NCI-H226 (cell line): Measurements from ENCODE around the gene PYDC1.
"Not testable (repeated sequence)": the region's sequence is repeated elsewhere in the genome, so short reads cannot be mapped to it uniquely, and the experiment has no call there.

Experiments used
- DNase-seq: peaks from one replicate; pipeline ENCODE4 v3.0.0-alpha.2; 2015

Gene PYDC1

DNA sequence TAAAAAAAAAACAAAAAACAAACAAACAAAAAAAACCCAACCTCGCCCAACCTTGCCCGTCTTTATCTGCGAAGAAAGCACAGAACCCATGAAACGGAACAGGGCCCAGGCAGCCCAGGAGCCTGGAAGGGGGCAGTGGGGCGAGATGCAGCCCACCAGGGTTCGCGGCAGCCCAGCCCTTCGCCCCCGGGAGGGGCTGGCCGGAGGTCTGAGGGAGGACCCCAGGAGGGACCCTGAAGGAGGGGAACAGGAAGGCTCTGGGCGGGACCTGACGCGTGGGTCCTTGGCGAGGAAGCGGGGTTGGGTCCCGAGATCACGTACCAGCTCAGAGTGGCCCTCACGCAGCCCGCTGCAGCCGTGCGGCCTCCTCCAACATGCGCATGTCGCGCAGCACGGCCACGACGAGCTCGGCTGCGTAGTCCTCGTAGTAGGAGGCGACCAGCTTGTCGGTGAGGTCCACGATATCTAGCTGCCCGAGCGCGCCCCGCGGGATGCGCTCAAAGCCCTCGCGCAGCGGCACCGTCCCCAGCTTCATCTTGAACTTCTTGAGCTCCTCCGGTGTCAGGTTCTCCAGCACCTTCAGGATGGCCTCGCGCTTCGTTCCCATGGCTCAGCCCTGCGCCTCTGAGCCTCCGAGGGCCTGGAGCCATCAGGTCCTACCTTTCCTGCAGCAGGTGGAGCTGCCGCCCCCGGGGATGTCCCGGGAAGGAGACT, at the start of gene PYDC1:
Gene PYDC1 (minus strand): TSS at position 714 of the 714 bp plus-strand sequence. CDS start 107 bp downstream, at position 607.
- DNase-seq, result no peak

DNA sequence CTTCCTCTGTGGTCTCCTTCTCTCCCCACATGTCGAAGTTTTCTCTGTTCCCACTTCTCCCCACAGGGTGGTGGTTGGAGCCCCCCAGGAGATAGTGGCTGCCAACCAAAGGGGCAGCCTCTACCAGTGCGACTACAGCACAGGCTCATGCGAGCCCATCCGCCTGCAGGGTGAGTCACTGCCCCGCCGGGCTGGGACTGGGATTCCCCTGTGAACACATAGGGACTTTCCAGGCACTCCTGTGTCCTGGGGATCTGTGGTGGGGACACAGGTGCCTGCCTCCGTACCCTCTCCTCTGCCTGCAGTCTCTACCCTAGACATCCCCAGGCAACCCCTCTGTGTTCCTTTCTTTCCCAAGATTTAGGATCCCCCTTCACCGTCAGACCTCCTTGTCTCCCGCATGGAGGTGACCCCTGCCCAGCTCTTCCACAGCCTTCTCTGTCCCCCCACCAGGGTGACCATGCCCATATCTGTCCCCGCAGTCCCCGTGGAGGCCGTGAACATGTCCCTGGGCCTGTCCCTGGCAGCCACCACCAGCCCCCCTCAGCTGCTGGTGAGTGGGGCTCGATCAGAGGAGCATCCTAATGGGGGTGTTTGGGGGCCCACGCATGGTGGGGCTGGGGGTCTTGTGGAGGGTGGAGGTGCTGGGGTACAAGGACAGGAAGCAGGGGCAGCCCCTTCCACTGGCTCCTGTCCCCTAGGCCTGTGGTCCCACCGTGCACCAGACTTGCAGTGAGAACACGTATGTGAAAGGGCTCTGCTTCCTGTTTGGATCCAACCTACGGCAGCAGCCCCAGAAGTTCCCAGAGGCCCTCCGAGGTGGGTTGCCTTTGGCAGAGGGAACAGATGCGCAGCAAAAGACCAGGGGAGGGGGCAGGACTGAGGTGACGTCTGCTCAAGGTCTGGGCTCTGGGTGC, 48.7 kb upstream of the PYDC1 start:
- peak; percentile 82 for DNase-seq

DNA sequence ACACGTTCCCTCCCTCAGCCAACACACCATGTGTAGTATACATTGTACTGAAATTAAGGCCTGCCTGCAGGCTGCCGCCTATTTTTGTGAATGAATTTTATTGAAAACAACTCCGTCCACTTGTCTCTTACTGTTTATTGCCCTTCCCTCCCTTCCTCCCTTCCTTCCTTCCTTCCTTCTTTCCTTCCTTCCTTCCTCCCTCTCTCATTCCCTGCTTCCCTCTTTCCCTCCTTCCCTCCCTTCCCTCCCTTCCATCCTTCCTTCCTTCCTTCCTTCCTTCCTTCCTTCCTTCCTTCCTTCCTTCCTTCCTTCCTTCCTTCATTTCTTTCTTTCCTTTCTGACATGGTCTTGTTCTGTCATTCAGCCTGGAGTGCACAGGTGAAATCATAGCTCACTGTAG, 45.1 kb upstream of the PYDC1 start:
- DNase-seq, result no peak

DNA sequence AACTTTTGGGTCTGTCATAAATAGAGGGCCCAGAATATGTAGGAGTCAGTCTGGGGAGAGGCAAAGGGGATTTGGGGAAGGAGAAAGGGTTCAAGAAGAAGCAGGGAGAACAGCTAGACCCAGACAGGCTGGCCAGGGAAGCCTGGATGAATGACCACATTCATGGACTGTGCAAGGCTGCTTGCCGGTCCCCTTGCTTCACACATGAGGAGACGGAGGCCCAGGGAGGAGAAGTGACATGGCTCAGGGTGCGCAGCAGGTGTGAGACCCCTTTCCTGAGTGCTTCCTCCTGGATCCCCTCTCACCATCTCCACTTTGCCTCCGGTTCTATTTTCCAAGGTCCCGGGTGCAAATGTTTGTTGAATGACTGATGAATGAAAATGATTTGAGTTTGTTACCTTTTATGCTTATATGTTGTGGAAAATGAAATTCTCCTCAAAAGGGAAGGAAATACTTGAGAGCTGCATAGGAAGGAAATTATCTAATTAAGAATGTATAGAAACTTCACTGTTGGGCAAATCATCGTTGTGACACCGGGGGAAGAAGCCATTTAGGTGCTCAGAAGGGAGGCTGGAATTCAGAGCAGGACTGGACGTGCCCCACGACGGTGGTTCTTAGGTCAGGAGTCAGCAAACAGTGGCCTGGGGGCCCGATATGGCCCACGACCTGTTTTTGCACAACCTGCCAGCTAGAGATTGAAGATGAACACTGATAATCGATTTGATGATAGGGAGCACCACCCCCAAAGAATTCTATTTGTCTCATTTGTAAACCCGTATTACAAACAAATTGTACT, 43.4 kb upstream of the PYDC1 start:
- no peak for DNase-seq

DNA sequence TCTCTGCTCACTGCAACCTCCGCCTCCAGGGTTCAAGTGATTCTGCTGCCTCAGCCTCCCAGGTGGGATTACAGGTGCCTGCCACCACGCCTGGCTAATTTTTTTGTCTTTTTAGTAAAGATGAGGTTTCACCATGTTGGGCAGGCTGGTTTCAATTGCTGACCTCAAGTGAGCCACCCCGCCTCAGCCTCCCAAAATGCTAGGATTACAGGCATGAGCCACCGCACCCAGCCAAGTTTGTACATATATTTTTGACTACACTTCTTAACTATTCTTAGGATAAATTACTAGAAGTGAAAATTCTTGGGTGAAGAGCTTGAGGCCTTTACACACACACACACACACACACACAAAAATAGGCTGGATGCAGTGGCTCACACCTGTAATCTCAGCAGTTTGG, 41.4 kb upstream of the PYDC1 start:
- DNase-seq, result no peak

DNA sequence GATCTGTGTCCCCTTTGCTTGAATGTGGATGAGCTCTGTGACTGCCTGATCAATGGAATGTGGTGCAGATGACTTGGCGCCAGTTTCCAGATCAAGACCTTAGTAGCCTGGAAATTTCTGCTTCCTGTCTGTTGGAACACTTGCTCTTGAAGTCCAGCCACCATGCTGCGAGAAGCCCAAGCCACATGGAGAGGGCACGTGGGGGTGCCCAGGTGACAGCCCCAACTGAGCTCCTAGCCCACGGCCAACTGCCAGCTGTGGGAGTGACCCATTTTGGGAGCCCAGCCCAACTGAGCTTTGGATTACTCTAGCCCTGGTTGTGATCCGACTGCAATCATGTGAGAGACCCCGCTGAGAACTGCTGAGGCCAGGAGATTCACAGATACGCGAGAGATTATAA, 39.5 kb upstream of the PYDC1 start:
- no peak for DNase-seq

DNA sequence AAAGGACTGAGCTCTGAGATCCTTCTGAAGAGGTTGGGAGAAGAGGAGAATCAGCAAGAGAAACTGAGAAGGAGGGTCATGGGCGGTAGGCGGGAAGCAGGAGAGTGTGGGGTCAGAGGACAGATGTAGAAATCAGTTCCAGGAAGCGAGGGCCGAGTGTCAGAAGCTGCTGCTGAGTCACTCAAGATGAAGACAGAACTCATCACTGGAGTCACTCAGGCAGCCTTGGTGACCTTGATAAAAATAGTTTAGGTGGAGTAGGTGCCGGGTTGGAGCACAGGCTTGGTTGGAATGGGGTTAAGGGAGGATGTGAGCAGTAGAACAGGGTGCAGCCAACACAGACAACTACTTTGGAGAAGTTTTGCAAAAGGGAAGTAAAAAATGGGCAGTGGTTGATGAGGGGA, 36.7 kb upstream of the PYDC1 start:
- no peak for DNase-seq

DNA sequence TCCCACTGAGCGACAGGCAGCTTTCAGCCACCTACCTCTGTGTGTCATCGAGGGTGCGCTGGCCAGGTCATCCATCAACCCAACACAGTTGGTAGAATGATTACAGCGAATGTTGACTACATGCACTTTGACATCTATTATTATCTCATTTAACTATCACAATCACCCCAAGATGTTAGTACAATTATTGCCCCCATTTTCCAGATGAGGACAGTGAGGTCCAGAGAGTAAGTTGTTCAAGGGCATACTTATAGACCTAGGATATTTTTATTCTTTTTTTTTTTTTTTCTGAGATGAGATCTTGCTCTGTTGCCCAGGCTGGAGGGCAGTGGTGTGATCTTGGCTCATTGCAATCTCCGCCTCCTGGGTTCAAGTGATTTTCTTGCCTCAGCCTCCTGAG, 34.5 kb upstream of the PYDC1 start:
- DNase-seq, result no peak

DNA sequence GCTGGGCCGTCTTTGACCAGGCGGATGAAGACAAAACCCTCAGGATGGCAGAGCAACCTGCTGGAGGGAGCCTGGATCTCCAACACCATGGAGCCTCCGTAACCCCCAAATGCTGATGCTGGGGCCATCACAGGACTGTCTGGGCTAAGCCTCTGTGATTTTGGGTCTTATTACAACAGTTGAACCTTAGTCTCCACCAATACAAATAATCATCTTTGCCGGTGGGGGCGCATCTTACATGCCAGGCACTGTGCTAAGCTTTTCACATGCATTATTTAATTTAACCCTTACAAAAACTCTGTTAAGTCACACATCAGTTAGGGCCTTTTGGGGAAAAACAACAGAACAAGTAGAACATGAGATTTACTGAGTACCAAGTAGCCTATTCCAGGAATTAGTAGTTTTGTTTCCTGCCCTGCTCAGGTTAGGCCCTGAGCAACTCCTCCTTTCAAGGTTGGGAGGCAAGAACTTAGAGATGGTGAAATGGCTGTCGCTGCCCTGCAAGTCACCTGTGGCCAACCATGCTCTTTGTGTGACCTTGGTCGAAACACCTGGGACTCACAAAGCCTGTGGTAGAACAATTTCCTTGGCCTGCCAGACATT, 33.9 kb upstream of the PYDC1 start:
- DNase-seq, result no peak

DNA sequence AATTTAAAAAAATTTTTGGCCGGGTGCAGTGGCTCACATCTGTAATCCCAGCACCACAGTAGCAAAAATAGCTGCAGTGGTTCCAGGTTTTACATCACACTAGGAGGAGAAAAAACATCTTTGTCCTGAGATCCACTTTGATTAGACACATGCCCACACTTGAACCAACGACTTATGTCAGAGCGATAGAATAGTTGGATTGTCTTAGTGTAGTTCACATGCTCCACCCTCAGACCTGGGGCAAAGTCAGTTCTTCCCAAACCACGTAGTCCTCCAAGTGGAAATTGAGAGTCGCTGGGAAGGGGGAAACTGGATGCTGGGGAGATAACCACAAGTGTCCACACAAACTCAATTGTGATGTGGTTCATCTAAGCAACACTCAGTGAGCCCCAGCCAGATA, 31.4 kb upstream of the PYDC1 start:
- DNase-seq, result no peak

DNA sequence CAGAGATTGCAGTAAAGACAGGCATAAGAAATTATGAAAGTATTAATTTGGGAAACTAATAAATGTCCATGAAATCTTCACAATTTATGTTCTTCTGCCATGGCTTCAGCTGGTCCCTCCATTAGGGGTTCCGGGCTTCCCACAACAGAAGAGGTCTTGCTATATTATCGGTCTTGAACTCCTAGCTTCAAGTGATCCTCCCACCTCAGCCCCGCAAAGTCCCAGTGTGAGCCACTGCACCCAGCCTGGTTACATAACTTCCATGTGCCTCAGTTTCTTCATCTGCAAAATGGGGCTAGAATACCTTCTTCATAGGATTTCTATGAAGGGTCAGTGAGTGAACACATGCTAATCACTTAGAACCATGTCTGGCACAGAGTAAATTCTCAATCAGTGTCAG, 29.4 kb upstream of the PYDC1 start:
- DNase-seq, result no peak

DNA sequence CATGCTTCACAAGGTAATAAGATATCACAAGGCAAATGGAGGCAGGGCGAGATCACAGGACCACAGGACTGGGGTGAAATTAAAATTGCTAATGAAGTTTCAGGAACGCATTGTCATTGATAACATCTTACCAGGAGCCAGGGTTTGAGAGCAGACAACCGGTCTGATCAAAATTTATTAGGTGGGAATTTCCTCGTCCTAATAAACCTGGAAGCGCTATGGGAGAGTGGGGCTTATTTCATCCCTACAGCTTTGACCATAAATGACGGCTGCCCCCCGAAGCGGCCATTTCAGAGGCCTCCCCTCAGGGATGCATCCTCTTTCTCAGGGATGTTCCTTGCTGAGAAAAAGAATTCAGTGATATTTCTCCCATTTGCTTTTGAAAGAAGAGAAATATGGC, 28.7 kb upstream of the PYDC1 start:
- not testable (repeated sequence) for DNase-seq

DNA sequence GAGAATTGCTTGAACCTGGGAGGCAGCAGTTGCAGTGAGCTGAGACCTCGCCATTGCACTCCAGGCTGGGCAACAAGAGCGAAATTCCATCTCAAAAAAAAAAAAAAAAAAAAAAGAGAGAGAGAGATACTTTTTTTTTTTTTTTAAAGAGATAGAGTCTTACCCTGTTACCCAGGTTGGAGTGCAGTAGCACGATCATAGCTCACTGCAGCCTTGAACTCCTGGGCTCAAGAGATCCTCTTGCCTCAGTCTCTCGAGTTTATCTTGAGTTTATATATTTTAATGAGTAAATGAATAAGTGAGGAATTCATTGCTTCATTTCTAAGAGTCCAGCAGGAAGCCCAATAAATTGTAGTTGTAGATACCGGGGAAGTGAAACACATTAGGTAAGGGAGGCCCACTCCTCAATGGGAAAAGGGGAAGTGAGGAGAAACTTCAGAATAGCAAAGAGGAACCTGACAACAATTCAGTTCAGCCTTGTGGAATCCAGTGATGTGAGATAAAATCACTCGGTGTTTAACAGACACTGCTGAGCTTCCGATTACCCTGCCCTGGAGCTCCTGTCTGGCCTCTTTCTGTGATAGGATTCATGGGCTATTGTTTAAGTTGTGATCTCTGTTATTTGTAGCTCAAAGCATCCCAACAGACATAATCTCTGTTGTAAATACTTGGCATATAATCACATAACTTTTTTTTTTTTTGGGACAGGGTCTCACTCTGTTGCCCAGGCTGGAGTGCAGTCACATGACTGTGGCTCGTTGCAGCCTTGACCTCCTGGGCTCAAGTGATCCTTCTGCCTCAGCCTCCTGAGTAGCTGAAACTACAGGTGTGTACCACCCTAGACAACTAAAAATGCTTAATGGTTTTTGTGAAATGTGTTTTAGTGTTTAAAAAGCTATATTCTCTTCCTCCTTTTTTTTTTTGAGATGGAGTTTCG, 27.1 kb upstream of the PYDC1 start:
- DNase-seq, result no peak

DNA sequence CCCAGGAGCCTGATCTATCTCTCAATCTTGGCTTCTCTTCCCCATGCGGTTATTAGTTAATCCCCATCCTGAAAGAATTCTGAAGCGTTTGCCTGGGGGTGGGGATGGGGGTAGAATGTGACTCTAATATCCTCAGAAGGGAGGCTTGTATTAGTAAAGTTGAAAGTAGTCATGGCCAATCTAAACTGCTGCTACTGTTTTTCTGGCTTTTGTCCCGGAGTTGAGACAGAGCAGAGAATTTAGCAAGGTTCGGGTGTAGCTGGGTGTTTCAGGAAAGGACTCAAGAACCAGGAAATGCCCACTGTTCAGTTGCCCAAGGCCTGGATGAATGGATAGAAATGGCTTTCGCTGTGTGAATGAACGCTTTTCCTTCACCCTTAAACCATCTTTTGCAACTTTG, 25.3 kb upstream of the PYDC1 start:
- DNase-seq, result peak; percentile 49

DNA sequence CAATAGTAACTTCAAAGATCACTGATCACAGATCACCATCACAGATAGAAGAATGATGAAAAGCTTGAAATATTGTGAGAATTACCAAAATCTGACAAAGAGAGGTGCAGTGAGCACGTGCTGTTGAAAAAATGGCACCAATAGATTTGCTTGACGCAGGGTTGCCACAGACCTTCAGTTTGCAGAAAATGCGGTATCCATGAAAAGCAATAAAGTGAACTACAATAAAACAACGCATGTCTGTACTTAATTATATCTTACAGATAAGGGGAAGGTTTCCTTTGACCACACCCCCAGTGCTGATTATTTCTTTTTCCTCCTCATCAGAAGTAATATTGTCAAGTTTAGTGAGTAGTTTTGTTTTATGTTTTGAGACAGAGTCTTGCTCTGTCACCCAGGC, 21.1 kb upstream of the PYDC1 start:
- no peak for DNase-seq

DNA sequence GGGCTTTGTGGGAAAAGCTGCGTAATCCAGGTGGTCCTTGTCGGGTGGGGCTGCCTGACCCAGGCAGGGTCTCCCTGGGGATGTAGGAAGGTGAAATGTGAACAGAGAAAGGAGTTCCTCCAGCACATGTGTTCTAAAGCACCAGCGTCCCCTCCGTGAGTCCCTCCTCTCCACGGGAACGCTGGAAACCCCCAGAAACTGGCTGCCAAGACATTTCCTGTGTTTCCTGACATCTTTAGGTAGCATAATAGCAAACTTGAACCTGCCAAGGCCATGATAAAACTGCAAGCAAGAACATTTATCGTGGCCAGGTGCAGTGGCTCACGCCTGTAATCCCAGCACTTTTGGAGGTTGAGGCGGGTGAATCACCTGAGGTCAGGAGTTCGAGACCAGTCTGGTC, 12.6 kb upstream of the PYDC1 start:
- no peak for DNase-seq

DNA sequence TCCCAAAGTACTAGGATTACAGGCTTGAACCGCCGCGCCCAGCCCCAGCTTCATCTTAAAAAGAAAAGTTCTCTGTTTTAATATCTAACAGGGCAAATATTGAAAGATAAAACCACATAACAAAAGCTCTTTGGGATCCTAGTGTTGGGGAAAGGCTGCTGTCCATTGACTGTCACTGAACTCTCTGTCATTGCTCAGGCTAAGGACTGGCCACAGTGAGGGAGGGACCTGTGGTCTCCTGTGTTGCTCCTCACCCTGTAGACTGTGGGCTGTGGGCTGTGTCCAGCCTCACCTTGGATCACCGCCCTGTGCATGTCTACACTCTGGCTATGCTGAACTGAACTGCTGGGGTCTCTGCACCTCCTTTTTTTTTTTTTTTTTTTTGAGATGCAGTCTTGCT, 11.3 kb upstream of the PYDC1 start:
- no peak for DNase-seq

DNA sequence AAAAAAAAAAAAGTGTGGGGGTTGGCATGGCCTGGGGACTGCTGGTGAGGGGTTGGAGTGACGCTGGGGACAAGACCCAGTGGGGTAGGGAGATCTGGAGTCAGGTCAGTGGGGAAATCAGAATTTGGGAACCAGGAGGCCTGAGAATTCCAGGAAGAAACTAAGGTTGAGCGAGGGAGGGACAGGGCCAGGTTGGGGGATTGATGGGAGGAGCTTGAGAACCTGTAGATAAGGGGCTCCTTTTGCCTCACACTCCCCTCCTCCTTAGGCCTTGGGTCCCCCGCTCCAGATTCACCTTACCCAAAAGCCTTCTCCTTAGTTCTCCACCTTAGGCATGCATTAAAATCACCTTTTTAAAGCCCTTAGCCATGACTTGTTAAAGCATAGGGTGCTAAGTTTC, 8.3 kb upstream of the PYDC1 start:
- no peak for DNase-seq

DNA sequence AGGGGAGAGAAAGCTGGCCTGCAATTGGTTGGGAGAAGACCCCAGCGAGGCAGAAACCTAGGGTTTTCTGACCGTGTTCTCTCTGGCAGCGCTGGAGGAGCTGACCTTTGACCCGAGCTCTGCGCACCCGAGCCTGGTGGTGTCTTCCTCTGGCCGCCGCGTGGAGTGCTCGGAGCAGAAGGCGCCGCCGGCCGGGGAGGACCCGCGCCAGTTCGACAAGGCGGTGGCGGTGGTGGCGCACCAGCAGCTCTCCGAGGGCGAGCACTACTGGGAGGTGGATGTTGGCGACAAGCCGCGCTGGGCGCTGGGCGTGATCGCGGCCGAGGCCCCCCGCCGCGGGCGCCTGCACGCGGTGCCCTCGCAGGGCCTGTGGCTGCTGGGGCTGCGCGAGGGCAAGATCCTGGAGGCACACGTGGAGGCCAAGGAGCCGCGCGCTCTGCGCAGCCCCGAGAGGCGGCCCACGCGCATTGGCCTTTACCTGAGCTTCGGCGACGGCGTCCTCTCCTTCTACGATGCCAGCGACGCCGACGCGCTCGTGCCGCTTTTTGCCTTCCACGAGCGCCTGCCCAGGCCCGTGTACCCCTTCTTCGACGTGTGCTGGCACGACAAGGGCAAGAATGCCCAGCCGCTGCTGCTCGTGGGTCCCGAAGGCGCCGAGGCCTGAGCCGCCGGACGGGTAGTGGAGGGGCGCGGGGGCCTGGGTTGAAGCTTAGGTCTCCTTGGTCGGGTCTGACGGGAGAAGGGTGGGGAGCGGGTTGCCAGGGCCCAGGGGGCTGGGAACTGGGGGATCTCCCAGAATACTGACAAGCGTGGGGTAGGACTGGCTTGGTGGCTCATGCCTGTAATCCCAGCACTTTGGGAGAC, 7.4 kb upstream of the PYDC1 start:
- DNase-seq, result no peak

DNA sequence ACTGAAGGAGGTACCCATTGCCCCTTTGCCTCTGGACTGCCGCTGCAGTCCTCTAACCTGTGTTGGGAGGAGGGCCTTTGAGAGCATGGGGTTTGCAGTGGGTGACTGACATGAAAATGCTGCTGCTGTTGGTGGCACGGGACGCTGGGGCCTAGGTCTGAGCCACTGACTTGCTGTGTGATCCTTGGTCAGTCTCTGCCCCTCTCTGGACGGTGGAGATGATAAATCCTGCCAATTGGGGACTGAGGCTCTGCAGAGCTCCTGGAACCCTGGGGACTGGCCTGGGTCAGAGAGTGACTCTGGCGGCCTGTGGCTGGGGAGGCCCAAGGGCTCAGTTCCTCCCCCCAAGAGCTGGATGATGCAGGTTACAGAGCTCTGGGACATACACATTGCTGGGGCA, 6.1 kb upstream of the PYDC1 start:
- no peak for DNase-seq
